Mammary epithelial cell (primary cell): ENCODE data around the gene MUSK.

Experiments used
- CTCF ChIP-seq, 2 donors: IDR thresholded peaks in 1 of 2; conservative IDR thresholded peaks in 1 of 2; 2 replicates each; pipeline ENCODE4 v1.5.1; 2011 to 2012; ENCODE audit warnings: inconsistent platforms in 2 of 2, low read length in 2 of 2, mild to moderate bottlenecking in 2 of 2, control low read depth in 1 of 2, low read depth in 1 of 2; ENCODE audit not compliant: insufficient read depth in 1 of 2; ENCODE audit errors: extremely low read depth in 1 of 2
- EZH2 ChIP-seq: IDR thresholded peaks from 2 replicates; pipeline ENCODE4 v1.6.1; 2012; ENCODE audit warnings: low read length, inconsistent platforms, borderline replicate concordance

GRCh38 chr9:110765926-110766325 is 97.3 kb downstream of the MUSK start:
- TF ChIP-seq CTCF (conservative IDR thresholded peaks at IDR 0.05 in 1 of 2, IDR thresholded peaks at IDR 0.05 in 1 of 2; ENCODE audit: extremely low read depth in 1 of 2, insufficient read depth in 1 of 2, low read depth in 1 of 2, low read length in 2 of 2), result no peak
- no peak for TF ChIP-seq EZH2
